ENCODE measurements around the gene TRIM34. TPM values are rescaled to one million over a fixed set of nuclear protein-coding genes. Genes with fewer than 3 reads are reported as not detected.
"Not testable (repeated sequence)": the region's sequence is repeated elsewhere in the genome, so short reads cannot be mapped to it uniquely, and the experiment has no call there.

Gene TRIM34
- total and polyA plus RNA-seq, 2 experiments from 2014 or later: 3.9 to 5.1 TPM

DNA sequence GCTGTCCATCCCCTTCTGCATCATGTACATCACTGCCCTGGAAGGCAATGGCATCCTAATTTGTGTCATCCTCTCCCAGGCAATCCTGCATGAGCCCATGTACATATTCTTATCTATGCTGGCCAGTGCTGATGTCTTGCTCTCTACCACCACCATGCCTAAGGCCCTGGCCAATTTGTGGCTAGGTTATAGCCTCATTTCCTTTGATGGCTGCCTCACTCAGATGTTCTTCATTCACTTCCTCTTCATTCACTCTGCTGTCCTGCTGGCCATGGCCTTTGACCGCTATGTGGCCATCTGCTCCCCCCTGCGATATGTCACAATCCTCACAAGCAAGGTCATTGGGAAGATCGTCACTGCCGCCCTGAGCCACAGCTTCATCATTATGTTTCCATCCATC, 43.8 kb upstream of the TRIM34 start:
- Histone ChIP-seq H3F3A (ENCODE audit: insufficient read depth) (no peaks in the 10 kb centered on the region), H3K36me3 (ENCODE audit: low read depth) (no peaks in the 10 kb centered on the region), H3K79me2 (ENCODE audit: insufficient read depth) (no peaks in the 10 kb centered on the region), H3K4me2 (ENCODE audit: unreplicated experiment) (no peak overlapping the region), H3K9me3 (ENCODE audit: low read depth) (no peaks in the 10 kb centered on the region), H3K9me2 (ENCODE audit: insufficient read depth) (no peaks in the 10 kb centered on the region), H2AFZ (no peak overlapping the region), H3K4me1 (ENCODE audit: insufficient read depth) (no peaks in the 10 kb centered on the region), H3K9ac (no peak overlapping the region), H4K20me1 (ENCODE audit: insufficient read depth) (no peaks in the 10 kb centered on the region), H3K27ac (no peak overlapping the region), H3K4me3 (no peak overlapping the region), H3K27me3 (replicated peaks; ENCODE audit: insufficient read depth) (no peaks in the 10 kb centered on the region)
- no peak for DNase-seq
- TF ChIP-seq EZH2 (IDR thresholded peaks at IDR 0.05; ENCODE audit: insufficient read depth, poor library complexity, severe bottlenecking) (no peak), EZH2phosphoT487 (IDR thresholded peaks at IDR 0.05; ENCODE audit: insufficient read depth, low read depth) (no peak)
- 70% methylated on average over 4 of the region's 4 CpGs for WGBS, 2 experiments (ENCODE audit: low coverage in 1 of 2, low lambda C conversion rate in 2 of 2, missing lambda C conversion rate in 2 of 2)
- in situ Hi-C loops (cut with MboI): no loop called here

DNA sequence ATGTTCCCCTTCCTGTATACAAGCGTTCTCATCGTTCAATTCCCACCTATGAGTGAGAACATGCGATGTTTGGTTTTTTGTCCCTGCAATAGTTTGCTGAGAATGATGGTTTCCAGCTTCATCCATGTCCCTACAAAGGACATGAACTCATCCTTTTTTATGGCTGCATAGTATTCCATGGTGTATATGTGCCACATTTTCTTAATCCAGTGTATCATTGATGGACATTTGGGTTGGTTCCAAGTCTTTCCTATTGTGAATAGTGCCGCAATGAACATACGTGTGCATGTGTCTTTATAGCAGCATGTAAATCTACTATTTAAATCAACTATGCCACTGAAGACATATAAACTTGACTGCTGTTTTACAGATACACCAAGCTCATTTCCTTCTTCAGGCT, 40.3 kb upstream of the TRIM34 start:
- H3K9me3 ChIP-seq (ENCODE audit: low read depth); H3K79me2 ChIP-seq (ENCODE audit: insufficient read depth); H3K9ac ChIP-seq; DNase-seq; H3K27ac ChIP-seq; H4K20me1 ChIP-seq (ENCODE audit: insufficient read depth); H3F3A ChIP-seq (ENCODE audit: insufficient read depth); H3K36me3 ChIP-seq (ENCODE audit: low read depth); in situ Hi-C loops (cut with MboI); H3K9me2 ChIP-seq (ENCODE audit: insufficient read depth); H3K4me2 ChIP-seq (ENCODE audit: unreplicated experiment); H3K27me3 ChIP-seq (replicated peaks; ENCODE audit: insufficient read depth); H2AFZ ChIP-seq; H3K4me3 ChIP-seq; H3K4me1 ChIP-seq (ENCODE audit: insufficient read depth): not testable (repeated sequence)
- 71 to 77% methylated on average over 5 of the region's 5 CpGs for WGBS, 2 experiments (ENCODE audit: low coverage in 1 of 2, low lambda C conversion rate in 2 of 2, missing lambda C conversion rate in 2 of 2)

DNA sequence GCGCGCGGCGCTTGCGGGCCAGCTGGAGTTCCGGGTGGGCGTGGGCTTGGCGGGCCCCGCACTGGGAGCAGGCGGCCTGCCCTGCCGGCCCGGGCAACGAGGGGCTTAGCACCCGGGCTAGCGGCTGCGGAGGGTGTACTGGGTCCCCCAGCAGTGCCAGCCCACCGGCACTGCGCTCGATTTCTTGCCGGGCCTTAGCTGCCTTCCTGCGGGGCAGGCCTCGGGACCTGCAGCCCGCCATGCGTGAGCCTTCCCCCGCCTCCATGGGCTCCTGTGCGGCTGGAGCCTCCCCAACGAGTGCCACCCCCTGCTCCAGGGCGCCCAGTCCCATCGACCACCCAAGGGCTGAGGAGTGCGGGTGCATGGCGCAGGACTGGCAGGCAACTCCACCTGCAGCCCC, 34.9 kb upstream of the TRIM34 start:
- H3K9me2 ChIP-seq (ENCODE audit: insufficient read depth): not testable (repeated sequence)
- H3F3A ChIP-seq (ENCODE audit: insufficient read depth): peaks cover 11% of the 10 kb centered on the region; the same call in 1 of the 2 replicates

DNA sequence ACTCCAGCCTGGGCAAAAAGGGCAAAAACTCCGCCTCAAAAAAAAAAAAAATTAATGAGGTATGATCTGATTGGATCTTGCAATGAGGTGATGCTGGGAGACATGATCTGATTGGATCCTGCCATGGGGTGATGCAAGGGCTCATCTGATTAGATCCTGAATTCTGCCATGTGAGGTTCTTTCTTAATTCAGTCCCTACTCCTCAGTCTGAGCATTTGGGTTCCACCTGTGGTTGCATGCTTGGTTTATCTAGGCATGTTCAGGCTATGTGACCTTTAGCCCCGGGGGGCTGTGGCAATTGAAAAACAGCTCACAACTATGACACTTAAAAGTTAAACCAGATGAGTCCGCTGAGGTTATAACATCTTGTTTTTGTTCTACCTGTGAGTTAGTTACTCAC, 33.2 kb upstream of the TRIM34 start:
- TF ChIP-seq EZH2phosphoT487 (IDR thresholded peaks at IDR 0.05; ENCODE audit: insufficient read depth, low read depth): no peak
- no peak for TF ChIP-seq EZH2 (IDR thresholded peaks at IDR 0.05; ENCODE audit: insufficient read depth, poor library complexity, severe bottlenecking)
- 43% methylated on average over 3 of the region's 3 CpGs for WGBS, 2 experiments (ENCODE audit: low coverage in 1 of 2, low lambda C conversion rate in 2 of 2, missing lambda C conversion rate in 2 of 2)
- Histone ChIP-seq H3K27ac (no peak overlapping the region), H2AFZ (no peak overlapping the region), H3K9me2 (ENCODE audit: insufficient read depth) (no peaks in the 10 kb centered on the region), H3K36me3 (ENCODE audit: low read depth) (no peaks in the 10 kb centered on the region), H3K4me3 (no peak overlapping the region), H3K79me2 (ENCODE audit: insufficient read depth) (no peaks in the 10 kb centered on the region), H3F3A (ENCODE audit: insufficient read depth) (peaks cover 11% of the 10 kb centered on the region; the same call in 1 of the 2 replicates), H4K20me1 (ENCODE audit: insufficient read depth) (no peaks in the 10 kb centered on the region), H3K4me1 (ENCODE audit: insufficient read depth) (no peaks in the 10 kb centered on the region), H3K4me2 (ENCODE audit: unreplicated experiment) (no peak overlapping the region), H3K9me3 (ENCODE audit: low read depth) (no peaks in the 10 kb centered on the region), H3K9ac (no peak overlapping the region), H3K27me3 (replicated peaks; ENCODE audit: insufficient read depth) (no peaks in the 10 kb centered on the region)
- DNase-seq: no peak
- in situ Hi-C loops (cut with MboI): no loop called here

More for the DNA sequence above, 34.9 kb upstream of the TRIM34 start:
- H3K27ac ChIP-seq; H3K4me3 ChIP-seq; H3K9me3 ChIP-seq (ENCODE audit: low read depth); H3K4me1 ChIP-seq (ENCODE audit: insufficient read depth); H3K79me2 ChIP-seq (ENCODE audit: insufficient read depth); H3K9ac ChIP-seq; H3K36me3 ChIP-seq (ENCODE audit: low read depth); H3K27me3 ChIP-seq (replicated peaks; ENCODE audit: insufficient read depth); DNase-seq; H4K20me1 ChIP-seq (ENCODE audit: insufficient read depth); H3K4me2 ChIP-seq (ENCODE audit: unreplicated experiment); in situ Hi-C loops (cut with MboI); H2AFZ ChIP-seq: not testable (repeated sequence)
- WGBS, 2 experiments (ENCODE audit: low coverage in 1 of 2, low lambda C conversion rate in 2 of 2, missing lambda C conversion rate in 2 of 2): 95 to 97% methylated on average over 11 to 30 of the region's 31 CpGs

DNA sequence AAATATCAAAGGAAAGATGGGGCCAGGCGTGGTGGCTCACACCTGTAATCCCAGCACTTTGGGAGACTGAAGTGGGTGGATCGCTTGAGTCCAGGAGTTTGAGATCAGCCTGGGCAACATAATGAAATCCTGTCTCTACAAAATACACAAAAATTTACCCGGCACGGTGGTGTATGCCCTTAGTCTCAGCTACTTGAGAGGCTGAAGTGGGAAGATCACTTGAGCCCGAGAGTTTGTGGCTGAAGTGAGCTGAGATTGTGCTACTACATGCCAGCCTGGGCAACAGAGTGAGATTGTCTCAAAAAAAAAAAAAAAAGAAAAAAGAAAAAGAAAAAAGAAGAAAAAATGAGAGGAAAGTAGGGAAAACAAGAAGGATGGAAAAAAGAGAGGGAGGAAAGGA, 32.2 kb upstream of the TRIM34 start:
- Histone ChIP-seq H3K27ac (no peak overlapping the region), H3F3A (ENCODE audit: insufficient read depth) (peaks cover 11% of the 10 kb centered on the region; the same call in 1 of the 2 replicates), H2AFZ (no peak overlapping the region), H3K79me2 (ENCODE audit: insufficient read depth) (no peaks in the 10 kb centered on the region), H3K9ac (no peak overlapping the region), H4K20me1 (ENCODE audit: insufficient read depth) (no peaks in the 10 kb centered on the region), H3K36me3 (ENCODE audit: low read depth) (no peaks in the 10 kb centered on the region), H3K9me3 (ENCODE audit: low read depth) (no peaks in the 10 kb centered on the region), H3K4me2 (ENCODE audit: unreplicated experiment) (no peak overlapping the region), H3K4me1 (ENCODE audit: insufficient read depth) (peaks cover 5% of the 10 kb centered on the region), H3K4me3 (no peak overlapping the region), H3K27me3 (replicated peaks; ENCODE audit: insufficient read depth) (no peaks in the 10 kb centered on the region), H3K9me2 (ENCODE audit: insufficient read depth) (no peaks in the 10 kb centered on the region)
- TF ChIP-seq EZH2 (IDR thresholded peaks at IDR 0.05; ENCODE audit: insufficient read depth, poor library complexity, severe bottlenecking): no peak
- TF ChIP-seq EZH2phosphoT487 (IDR thresholded peaks at IDR 0.05; ENCODE audit: insufficient read depth, low read depth): no peak
- no peak for DNase-seq
- WGBS, 2 experiments (ENCODE audit: low coverage in 1 of 2, low lambda C conversion rate in 2 of 2, missing lambda C conversion rate in 2 of 2): 71 to 85% methylated on average over 5 of the region's 5 CpGs
- in situ Hi-C loops (cut with MboI): no loop called here
